Measurements from ENCODE around the gene IL20. TPM values are rescaled to one million over a fixed set of nuclear protein-coding genes. Genes with fewer than 3 reads are reported as not detected.

Gene IL20
- polyA plus RNA-seq, 1 donor = 0.06 TPM

DNA sequence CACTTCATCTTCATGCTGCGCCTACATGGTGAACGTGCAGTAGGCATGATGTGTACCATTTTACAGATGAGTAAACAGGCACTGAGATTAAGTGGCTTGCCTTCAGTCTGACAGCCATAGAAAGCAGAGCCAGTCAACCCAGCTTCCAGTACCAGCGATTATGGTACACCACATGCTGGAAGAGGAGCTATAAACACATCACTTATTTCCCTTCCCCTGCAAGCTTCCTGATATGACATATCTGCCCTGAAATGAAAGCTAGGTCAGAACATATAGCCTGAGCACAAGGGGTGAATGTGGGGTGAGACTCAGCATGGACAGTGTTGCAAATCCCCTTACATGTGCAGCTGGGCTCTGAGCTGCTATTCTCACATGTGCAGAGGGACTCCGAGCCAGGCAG lies 33.8 kb upstream of the IL20 start:
- WGBS (ENCODE audit: insufficient coverage, low lambda C conversion rate) = no CpG with 5 or more reads among the region's 4 CpGs
- H3K27me3 ChIP-seq (ENCODE audit: control insufficient read depth, insufficient read depth, low read length) = peaks cover 5% of the 10 kb centered on the region
- no peak for DNase-seq
- H3K9me3 ChIP-seq (ENCODE audit: control insufficient read depth, low read depth, low read length) = no peaks in the 10 kb centered on the region
- H3K36me3 ChIP-seq (ENCODE audit: control insufficient read depth, insufficient read depth, low read length) = no peaks in the 10 kb centered on the region
- H3K4me1 ChIP-seq (ENCODE audit: control insufficient read depth, insufficient read depth, low read length) = peaks cover 3% of the 10 kb centered on the region
- H3K4me3 ChIP-seq (ENCODE audit: low read length) = no peak overlapping the region
- H3K27ac ChIP-seq (ENCODE audit: low read length) = no peak overlapping the region

DNA sequence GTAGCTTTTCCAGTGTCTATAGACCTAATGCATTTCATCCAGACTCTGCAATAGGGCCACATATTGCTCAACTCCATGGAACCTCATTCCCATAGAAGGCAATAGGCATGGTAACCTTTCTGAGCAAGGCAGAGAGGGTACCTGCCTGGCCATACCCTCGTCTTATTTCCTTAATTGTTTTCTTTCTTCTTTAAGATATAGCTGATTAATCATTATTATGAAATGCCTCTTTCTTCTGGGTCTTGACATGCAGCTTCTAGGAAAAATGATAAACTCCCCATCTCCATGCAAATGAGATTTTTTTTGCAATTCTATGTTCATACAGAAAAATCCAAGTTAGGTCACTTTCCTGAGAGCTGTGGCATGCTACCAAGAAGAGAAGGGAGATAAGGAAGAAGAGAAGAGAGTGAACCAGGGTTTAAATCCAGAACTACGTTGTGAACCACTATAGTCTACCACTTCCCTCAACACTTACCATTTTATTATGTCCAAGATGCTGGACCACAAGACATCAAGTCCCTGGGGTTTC lies 33.0 kb upstream of the IL20 start:
- DNase-seq = no peak
- no peak overlapping the region for H3K27ac ChIP-seq (ENCODE audit: low read length)
- H3K9me3 ChIP-seq (ENCODE audit: control insufficient read depth, low read depth, low read length) = no peaks in the 10 kb centered on the region
- WGBS (ENCODE audit: insufficient coverage, low lambda C conversion rate) = no CpG with 5 or more reads among the region's 2 CpGs
- no peak overlapping the region for H3K4me3 ChIP-seq (ENCODE audit: low read length)
- H3K27me3 ChIP-seq (ENCODE audit: control insufficient read depth, insufficient read depth, low read length) = peaks cover 5% of the 10 kb centered on the region
- no peaks in the 10 kb centered on the region for H3K36me3 ChIP-seq (ENCODE audit: control insufficient read depth, insufficient read depth, low read length)
- H3K4me1 ChIP-seq (ENCODE audit: control insufficient read depth, insufficient read depth, low read length) = peaks cover 3% of the 10 kb centered on the region

DNA sequence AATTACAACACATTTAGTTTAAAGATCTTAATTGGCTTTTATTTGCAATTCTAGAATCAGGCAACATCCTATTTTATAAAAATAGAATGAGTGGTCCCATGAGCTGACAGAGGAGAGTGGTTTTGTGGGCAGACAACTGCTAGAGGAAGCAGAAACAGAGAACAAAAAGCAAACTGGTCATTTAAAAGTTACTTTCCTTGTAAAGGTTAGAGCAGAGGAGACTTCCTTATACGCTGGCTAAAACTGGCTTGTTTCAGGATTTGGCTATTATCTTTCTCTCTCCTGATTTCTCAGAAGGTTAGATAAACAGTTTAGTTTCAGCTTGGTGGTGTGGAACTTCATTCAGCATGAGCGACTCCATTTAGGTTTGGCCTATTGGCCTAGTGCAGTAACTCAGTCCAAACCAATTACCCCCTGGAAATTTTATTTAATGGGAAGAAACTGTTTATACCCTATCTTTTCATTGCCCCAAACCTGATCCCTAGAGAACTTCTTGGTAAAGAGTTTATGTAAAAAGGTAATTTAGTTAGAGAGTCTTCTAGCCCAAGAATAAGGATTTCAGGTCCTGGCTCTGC lies 32.2 kb upstream of the IL20 start:
- Histone ChIP-seq H3K27me3 (ENCODE audit: control insufficient read depth, insufficient read depth, low read length) (peaks cover 5% of the 10 kb centered on the region), H3K9me3 (ENCODE audit: control insufficient read depth, low read depth, low read length) (no peaks in the 10 kb centered on the region), H3K4me3 (ENCODE audit: low read length) (no peak overlapping the region), H3K27ac (ENCODE audit: low read length) (no peak overlapping the region), H3K4me1 (ENCODE audit: control insufficient read depth, insufficient read depth, low read length) (peaks cover 3% of the 10 kb centered on the region), H3K36me3 (ENCODE audit: control insufficient read depth, insufficient read depth, low read length) (no peaks in the 10 kb centered on the region)
- no peak for DNase-seq
- no CpG with 5 or more reads among the region's 2 CpGs for WGBS (ENCODE audit: insufficient coverage, low lambda C conversion rate)

DNA sequence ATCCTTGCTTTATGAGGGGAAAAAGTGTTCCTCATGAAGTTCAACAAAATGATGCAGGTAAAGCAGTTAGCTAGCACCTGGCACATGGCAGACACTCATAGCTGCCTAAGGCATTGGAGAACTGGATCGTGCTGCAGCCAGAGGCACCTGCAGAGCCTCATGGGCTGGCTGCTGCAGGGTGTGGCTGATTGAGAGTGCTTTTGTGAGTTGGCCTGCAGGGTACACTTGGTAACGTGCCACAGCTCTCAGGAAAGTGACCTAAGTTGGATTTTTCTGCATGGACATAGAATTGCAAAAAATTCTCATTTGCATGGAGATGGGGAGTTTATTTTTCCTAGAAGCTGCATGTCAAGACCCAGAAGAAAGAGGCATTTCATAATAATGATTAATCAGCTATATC lies 31.6 kb upstream of the IL20 start:
- no peak overlapping the region for H3K27ac ChIP-seq (ENCODE audit: low read length)
- no CpG with 5 or more reads among the region's 2 CpGs for WGBS (ENCODE audit: insufficient coverage, low lambda C conversion rate)

DNA sequence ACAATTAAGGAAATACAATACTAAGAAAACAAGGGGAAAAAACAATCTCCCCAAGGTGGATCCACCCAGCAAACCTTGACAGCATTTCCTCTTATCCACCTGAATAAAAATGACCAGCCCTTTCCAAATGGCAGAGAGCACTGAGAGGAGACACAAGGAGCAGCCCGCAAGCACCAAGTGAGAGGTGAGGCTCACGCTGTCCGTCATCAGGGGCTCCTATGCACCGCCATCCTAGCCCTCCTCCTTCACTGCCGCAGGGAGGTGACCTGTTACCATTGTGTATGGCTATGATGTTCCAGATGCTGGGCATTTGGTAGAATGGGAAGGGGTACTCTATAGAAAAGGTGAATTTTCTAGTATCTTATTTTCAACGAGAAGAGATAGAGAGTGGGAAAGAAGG lies 31.2 kb upstream of the IL20 start:
- no peak overlapping the region for H3K4me3 ChIP-seq (ENCODE audit: low read length)
- peaks cover 7% of the 10 kb centered on the region for H3K27me3 ChIP-seq (ENCODE audit: control insufficient read depth, insufficient read depth, low read length)
- H3K4me1 ChIP-seq (ENCODE audit: control insufficient read depth, insufficient read depth, low read length) = peaks cover 3% of the 10 kb centered on the region
- no peak overlapping the region for H3K27ac ChIP-seq (ENCODE audit: low read length)
- DNase-seq = no peak
- H3K9me3 ChIP-seq (ENCODE audit: control insufficient read depth, low read depth, low read length) = no peaks in the 10 kb centered on the region
- H3K36me3 ChIP-seq (ENCODE audit: control insufficient read depth, insufficient read depth, low read length) = no peaks in the 10 kb centered on the region
- 100% methylated on average over 1 of the region's 6 CpGs for WGBS (ENCODE audit: insufficient coverage, low lambda C conversion rate)

More for the DNA sequence above, 31.6 kb upstream of the IL20 start:
- peak in 1 of 2 donors; percentile 37 for DNase-seq
- Histone ChIP-seq H3K27me3 (ENCODE audit: control insufficient read depth, insufficient read depth, low read length) (peaks cover 5% of the 10 kb centered on the region), H3K4me1 (ENCODE audit: control insufficient read depth, insufficient read depth, low read length) (peaks cover 3% of the 10 kb centered on the region), H3K4me3 (ENCODE audit: low read length) (no peak overlapping the region), H3K36me3 (ENCODE audit: control insufficient read depth, insufficient read depth, low read length) (no peaks in the 10 kb centered on the region), H3K9me3 (ENCODE audit: control insufficient read depth, low read depth, low read length) (no peaks in the 10 kb centered on the region)

DNA sequence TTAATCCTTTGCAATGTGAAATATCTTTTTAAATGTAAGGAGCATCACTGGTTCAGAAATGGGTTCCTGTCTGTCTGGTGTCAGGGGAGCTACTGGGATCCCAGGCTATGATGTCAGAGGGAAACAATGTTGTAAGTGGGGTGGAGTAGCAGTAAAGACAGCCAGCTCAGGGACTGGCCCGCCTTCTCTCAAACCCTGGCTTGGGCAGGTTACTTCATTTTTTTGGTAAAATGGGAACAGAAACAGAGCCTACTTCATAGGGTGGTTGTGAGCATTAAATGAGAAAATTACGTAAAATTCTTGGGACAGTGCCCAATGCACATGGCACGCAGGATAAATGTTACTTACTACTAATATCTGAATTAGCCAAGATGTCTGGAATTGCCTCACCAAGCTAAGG lies 30.7 kb upstream of the IL20 start:
- WGBS (ENCODE audit: insufficient coverage, low lambda C conversion rate) = 87% methylated on average over 3 of the region's 3 CpGs
- DNase-seq = no peak
- no peak overlapping the region for H3K4me3 ChIP-seq (ENCODE audit: low read length)
- H3K36me3 ChIP-seq (ENCODE audit: control insufficient read depth, insufficient read depth, low read length) = no peaks in the 10 kb centered on the region
- H3K9me3 ChIP-seq (ENCODE audit: control insufficient read depth, low read depth, low read length) = no peaks in the 10 kb centered on the region
- H3K27me3 ChIP-seq (ENCODE audit: control insufficient read depth, insufficient read depth, low read length) = peaks cover 9% of the 10 kb centered on the region
- peaks cover 3% of the 10 kb centered on the region for H3K4me1 ChIP-seq (ENCODE audit: control insufficient read depth, insufficient read depth, low read length)
- no peak overlapping the region for H3K27ac ChIP-seq (ENCODE audit: low read length)

DNA sequence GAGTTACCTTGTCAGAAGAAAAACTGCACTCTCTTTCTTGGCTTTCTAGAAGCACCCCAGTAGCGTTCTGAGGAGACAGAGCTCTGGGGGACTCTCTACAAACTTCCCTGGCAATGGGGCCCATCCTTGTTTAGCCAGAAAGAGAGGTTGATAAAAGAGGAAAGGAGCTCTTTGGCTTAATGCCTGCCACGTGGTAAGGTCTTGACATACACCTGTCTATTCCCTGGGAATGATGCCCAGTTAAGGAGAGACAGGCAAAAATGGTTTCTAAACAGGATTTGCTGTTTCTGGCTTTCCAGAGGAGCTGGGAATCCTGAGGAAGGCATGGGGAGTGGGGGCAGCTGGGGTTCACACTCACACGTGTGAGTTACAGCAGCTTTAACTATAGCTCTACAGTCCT lies 30.2 kb upstream of the IL20 start:
- DNase-seq = no peak
- H3K4me3 ChIP-seq (ENCODE audit: low read length) = no peak overlapping the region
- H3K4me1 ChIP-seq (ENCODE audit: control insufficient read depth, insufficient read depth, low read length) = no peaks in the 10 kb centered on the region
- H3K9me3 ChIP-seq (ENCODE audit: control insufficient read depth, low read depth, low read length) = no peaks in the 10 kb centered on the region
- 40% methylated on average over 1 of the region's 3 CpGs for WGBS (ENCODE audit: insufficient coverage, low lambda C conversion rate)
- H3K36me3 ChIP-seq (ENCODE audit: control insufficient read depth, insufficient read depth, low read length) = no peaks in the 10 kb centered on the region
- peaks cover 9% of the 10 kb centered on the region for H3K27me3 ChIP-seq (ENCODE audit: control insufficient read depth, insufficient read depth, low read length)
- no peak overlapping the region for H3K27ac ChIP-seq (ENCODE audit: low read length)

DNA sequence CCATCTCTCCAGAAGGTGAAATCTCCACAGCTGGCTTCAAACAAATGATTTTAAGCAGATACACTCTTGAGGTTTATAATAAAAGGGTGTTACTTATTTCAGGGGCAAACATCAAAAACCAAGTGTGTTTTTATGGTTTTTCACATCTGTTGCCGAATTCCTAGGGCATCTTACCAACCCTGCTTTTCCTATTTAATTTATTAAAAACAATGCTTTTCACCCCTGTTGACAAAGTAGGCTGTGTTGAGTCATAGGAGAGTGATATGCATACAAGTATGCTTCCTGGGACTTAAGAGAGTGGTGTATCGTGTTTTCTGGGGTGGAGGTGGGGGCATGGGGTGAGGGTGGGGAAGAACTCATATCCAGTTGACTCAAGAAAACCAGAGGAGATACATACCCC lies 29.3 kb upstream of the IL20 start:
- H3K4me1 ChIP-seq (ENCODE audit: control insufficient read depth, insufficient read depth, low read length) = no peaks in the 10 kb centered on the region
- H3K4me3 ChIP-seq (ENCODE audit: low read length) = no peak overlapping the region
- no peak for DNase-seq
- H3K9me3 ChIP-seq (ENCODE audit: control insufficient read depth, low read depth, low read length) = no peaks in the 10 kb centered on the region
- no peak overlapping the region for H3K27ac ChIP-seq (ENCODE audit: low read length)
- WGBS (ENCODE audit: insufficient coverage, low lambda C conversion rate) = no CpG with 5 or more reads among the region's 2 CpGs
- peaks cover 9% of the 10 kb centered on the region for H3K27me3 ChIP-seq (ENCODE audit: control insufficient read depth, insufficient read depth, low read length)
- no peaks in the 10 kb centered on the region for H3K36me3 ChIP-seq (ENCODE audit: control insufficient read depth, insufficient read depth, low read length)

DNA sequence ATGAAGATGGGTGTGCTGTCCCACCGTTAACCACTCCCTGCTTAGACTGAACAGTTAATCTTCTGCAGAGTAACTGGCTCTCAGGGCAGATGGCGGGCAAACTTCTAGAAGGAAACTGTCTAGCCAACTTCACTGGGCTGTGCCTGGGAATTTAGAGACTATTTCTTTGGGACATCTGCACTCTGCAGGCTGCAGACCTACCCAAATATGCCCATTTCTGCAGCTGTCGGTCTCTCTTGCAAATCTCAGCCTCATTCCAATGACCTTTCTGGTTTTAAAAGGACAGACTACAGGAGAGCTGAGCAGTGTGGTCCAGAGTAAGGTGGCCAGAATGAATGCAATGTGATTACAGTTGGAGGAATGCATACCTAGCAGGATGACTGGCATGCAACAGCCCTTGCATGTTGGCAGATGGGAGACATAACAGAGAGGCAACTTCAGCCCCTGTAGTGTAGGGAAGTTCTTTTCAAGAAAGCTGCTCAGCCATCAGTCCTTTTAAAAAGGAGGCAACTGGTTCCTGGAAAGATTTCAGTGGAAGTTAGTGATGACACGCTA lies 26.3 kb upstream of the IL20 start:
- DNase-seq = no peak
- H3K4me3 ChIP-seq (ENCODE audit: low read length) = no peak overlapping the region
- no peaks in the 10 kb centered on the region for H3K9me3 ChIP-seq (ENCODE audit: control insufficient read depth, low read depth, low read length)
- H3K27ac ChIP-seq (ENCODE audit: low read length) = no peak overlapping the region
- WGBS (ENCODE audit: insufficient coverage, low lambda C conversion rate) = no CpG with 5 or more reads among the region's 4 CpGs
- H3K27me3 ChIP-seq (ENCODE audit: control insufficient read depth, insufficient read depth, low read length) = peaks cover 9% of the 10 kb centered on the region
- no peaks in the 10 kb centered on the region for H3K4me1 ChIP-seq (ENCODE audit: control insufficient read depth, insufficient read depth, low read length)
- H3K36me3 ChIP-seq (ENCODE audit: control insufficient read depth, insufficient read depth, low read length) = no peaks in the 10 kb centered on the region

DNA sequence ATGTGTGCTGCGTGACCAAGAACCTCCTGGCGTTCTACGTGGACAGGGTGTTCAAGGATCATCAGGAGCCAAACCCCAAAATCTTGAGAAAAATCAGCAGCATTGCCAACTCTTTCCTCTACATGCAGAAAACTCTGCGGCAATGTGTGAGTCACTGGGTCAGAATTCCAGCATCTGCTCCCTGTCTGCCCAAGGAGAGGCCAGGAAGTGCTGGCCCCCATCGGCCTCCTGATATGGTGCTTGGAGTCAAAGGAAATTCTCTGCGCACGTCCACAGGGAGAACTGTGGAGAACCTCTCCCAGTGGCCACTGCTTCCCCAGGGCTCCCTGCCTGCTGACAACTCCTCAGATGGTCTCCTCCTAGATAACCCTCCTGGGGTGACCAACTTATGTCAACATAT lies 25.6 kb upstream of the IL20 start:
- H3K4me3 ChIP-seq (ENCODE audit: low read length) = no peak overlapping the region
- no peaks in the 10 kb centered on the region for H3K36me3 ChIP-seq (ENCODE audit: control insufficient read depth, insufficient read depth, low read length)
- H3K27me3 ChIP-seq (ENCODE audit: control insufficient read depth, insufficient read depth, low read length) = peaks cover 9% of the 10 kb centered on the region
- H3K4me1 ChIP-seq (ENCODE audit: control insufficient read depth, insufficient read depth, low read length) = no peaks in the 10 kb centered on the region
- WGBS (ENCODE audit: insufficient coverage, low lambda C conversion rate) = 100% methylated on average over 1 of the region's 7 CpGs
- H3K9me3 ChIP-seq (ENCODE audit: control insufficient read depth, low read depth, low read length) = no peaks in the 10 kb centered on the region
- DNase-seq = peak in 1 of 2 donors; percentile 57
- H3K27ac ChIP-seq (ENCODE audit: low read length) = no peak overlapping the region

Data from large intestine (tissue), 3 donors.